ENCODE measurements around the gene APC2. TPM values are rescaled to one million over a fixed set of nuclear protein-coding genes. Genes with fewer than 3 reads are reported as not detected.
"Not testable (repeated sequence)": the region's sequence is repeated elsewhere in the genome, so short reads cannot be mapped to it uniquely, and the experiment has no call there.

Gene APC2
- total RNA-seq, 1 experiment from 2014 or later = 1.1 TPM

GRCh38 chr19:1499231-1499630 lies 49.3 kb downstream of the APC2 start:
- not testable (repeated sequence) for H2AFZ ChIP-seq (ENCODE audit: low read length); H3K9ac ChIP-seq (ENCODE audit: low read length); DNase-seq; H3K79me2 ChIP-seq (ENCODE audit: low read length); H3K9me3 ChIP-seq (ENCODE audit: low read length); H3K4me3 ChIP-seq (ENCODE audit: low read length); H3K36me3 ChIP-seq (ENCODE audit: insufficient read depth, low read length); H3K27me3 ChIP-seq (ENCODE audit: low read length); H3K9me2 ChIP-seq (replicated peaks; ENCODE audit: insufficient read depth, low read length); H3K27ac ChIP-seq (ENCODE audit: low read length); H3K4me2 ChIP-seq (ENCODE audit: low read depth, low read length, poor library complexity, severe bottlenecking); H4K20me1 ChIP-seq (ENCODE audit: insufficient read depth, low read depth, low read length)
- H3K4me1 ChIP-seq (ENCODE audit: low read length) = peaks cover 11% of the 10 kb centered on the region

- Histone ChIP-seq H2AFZ (ENCODE audit: low read length) (no peak overlapping the region), H3K9me3 (ENCODE audit: low read length) (no peaks in the 10 kb centered on the region), H4K20me1 (ENCODE audit: insufficient read depth, low read depth, low read length) (no peaks in the 10 kb centered on the region), H3K4me1 (ENCODE audit: low read length) (peaks cover 11% of the 10 kb centered on the region), H3K79me2 (ENCODE audit: low read length) (no peaks in the 10 kb centered on the region), H3K36me3 (ENCODE audit: insufficient read depth, low read length) (no peaks in the 10 kb centered on the region), H3K27me3 (ENCODE audit: low read length) (no peaks in the 10 kb centered on the region), H3K27ac (ENCODE audit: low read length) (no peak overlapping the region), H3K9me2 (replicated peaks; ENCODE audit: insufficient read depth, low read length) (no peaks in the 10 kb centered on the region), H3K9ac (ENCODE audit: low read length) (no peak overlapping the region), H3K4me3 (ENCODE audit: low read length) (no peak overlapping the region), H3K4me2 (ENCODE audit: low read depth, low read length, poor library complexity, severe bottlenecking) (no peak overlapping the region)
- no peak for DNase-seq
Observed at GRCh38 chr19:1501200-1501595, 51.3 kb downstream of the APC2 start.

- no peak overlapping the region for H3K4me2 ChIP-seq (ENCODE audit: low read depth, low read length, poor library complexity, severe bottlenecking)
- H3K9me3 ChIP-seq (ENCODE audit: low read length) = no peaks in the 10 kb centered on the region
- DNase-seq = no peak
- H3K4me1 ChIP-seq (ENCODE audit: low read length) = peaks cover 11% of the 10 kb centered on the region
- no peak overlapping the region for H3K4me3 ChIP-seq (ENCODE audit: low read length)
- no peak overlapping the region for H3K27ac ChIP-seq (ENCODE audit: low read length)
- no peaks in the 10 kb centered on the region for H3K79me2 ChIP-seq (ENCODE audit: low read length)
- no peaks in the 10 kb centered on the region for H3K36me3 ChIP-seq (ENCODE audit: insufficient read depth, low read length)
- no peak overlapping the region for H3K9ac ChIP-seq (ENCODE audit: low read length)
- H3K27me3 ChIP-seq (ENCODE audit: low read length) = no peaks in the 10 kb centered on the region
- no peaks in the 10 kb centered on the region for H3K9me2 ChIP-seq (replicated peaks; ENCODE audit: insufficient read depth, low read length)
- H4K20me1 ChIP-seq (ENCODE audit: insufficient read depth, low read depth, low read length) = no peaks in the 10 kb centered on the region
- H2AFZ ChIP-seq (ENCODE audit: low read length) = no peak overlapping the region
Observed at GRCh38 chr19:1502433-1503088, 52.6 kb downstream of the APC2 start.

- Histone ChIP-seq H3K9ac (ENCODE audit: low read length) (0 out of 2 replicates have a peak overlapping the region, but pooled peaks have one; percentile 27), H3K27ac (ENCODE audit: low read length) (no peak overlapping the region), H3K4me2 (ENCODE audit: low read depth, low read length, poor library complexity, severe bottlenecking) (no peak overlapping the region), H2AFZ (ENCODE audit: low read length) (peak overlapping the region; percentile 42; the same call in 1 of the 2 replicates), H3K4me1 (ENCODE audit: low read length) (peaks cover 7% of the 10 kb centered on the region), H3K36me3 (ENCODE audit: insufficient read depth, low read length) (no peaks in the 10 kb centered on the region), H3K9me3 (ENCODE audit: low read length) (no peaks in the 10 kb centered on the region), H3K9me2 (replicated peaks; ENCODE audit: insufficient read depth, low read length) (no peaks in the 10 kb centered on the region), H4K20me1 (ENCODE audit: insufficient read depth, low read depth, low read length) (no peaks in the 10 kb centered on the region), H3K79me2 (ENCODE audit: low read length) (no peaks in the 10 kb centered on the region), H3K4me3 (ENCODE audit: low read length) (no peak overlapping the region), H3K27me3 (ENCODE audit: low read length) (no peaks in the 10 kb centered on the region)
- peak; percentile 89 for DNase-seq
Observed at GRCh38 chr19:1503089-1503924, 53.4 kb downstream of the APC2 start.

- H3K4me1 ChIP-seq (ENCODE audit: low read length) = peaks cover 7% of the 10 kb centered on the region
- H3K27ac ChIP-seq (ENCODE audit: low read length) = no peak overlapping the region
- no peak overlapping the region for H2AFZ ChIP-seq (ENCODE audit: low read length)
- H3K9me3 ChIP-seq (ENCODE audit: low read length) = no peaks in the 10 kb centered on the region
- H3K27me3 ChIP-seq (ENCODE audit: low read length) = no peaks in the 10 kb centered on the region
- 0 out of 2 replicates have a peak overlapping the region, but pooled peaks have one; percentile 27 for H3K9ac ChIP-seq (ENCODE audit: low read length)
- no peaks in the 10 kb centered on the region for H3K9me2 ChIP-seq (replicated peaks; ENCODE audit: insufficient read depth, low read length)
- H3K4me3 ChIP-seq (ENCODE audit: low read length) = no peak overlapping the region
- H3K79me2 ChIP-seq (ENCODE audit: low read length) = no peaks in the 10 kb centered on the region
- DNase-seq = no peak
- no peaks in the 10 kb centered on the region for H4K20me1 ChIP-seq (ENCODE audit: insufficient read depth, low read depth, low read length)
- H3K36me3 ChIP-seq (ENCODE audit: insufficient read depth, low read length) = no peaks in the 10 kb centered on the region
- no peak overlapping the region for H3K4me2 ChIP-seq (ENCODE audit: low read depth, low read length, poor library complexity, severe bottlenecking)
Observed at GRCh38 chr19:1503925-1504773, 54.2 kb downstream of the APC2 start.

- Histone ChIP-seq H3K27ac (ENCODE audit: low read length) (no peak overlapping the region), H2AFZ (ENCODE audit: low read length) (no peak overlapping the region), H3K9me3 (ENCODE audit: low read length) (no peaks in the 10 kb centered on the region), H3K36me3 (ENCODE audit: insufficient read depth, low read length) (no peaks in the 10 kb centered on the region), H4K20me1 (ENCODE audit: insufficient read depth, low read depth, low read length) (no peaks in the 10 kb centered on the region), H3K9ac (ENCODE audit: low read length) (no peak overlapping the region), H3K79me2 (ENCODE audit: low read length) (no peaks in the 10 kb centered on the region), H3K4me2 (ENCODE audit: low read depth, low read length, poor library complexity, severe bottlenecking) (no peak overlapping the region), H3K9me2 (replicated peaks; ENCODE audit: insufficient read depth, low read length) (no peaks in the 10 kb centered on the region), H3K27me3 (ENCODE audit: low read length) (no peaks in the 10 kb centered on the region), H3K4me1 (ENCODE audit: low read length) (peaks cover 7% of the 10 kb centered on the region), H3K4me3 (ENCODE audit: low read length) (no peak overlapping the region)
- no peak for DNase-seq
Observed at GRCh38 chr19:1505012-1505411, 55.1 kb downstream of the APC2 start.

GRCh38 chr19:1505991-1506881 lies 56.3 kb downstream of the APC2 start:
- no peak overlapping the region for H3K27ac ChIP-seq (ENCODE audit: low read length)
- DNase-seq = no peak

More at GRCh38 chr19:1505991-1506881, 56.3 kb downstream of the APC2 start:
- no peak overlapping the region for H3K9ac ChIP-seq (ENCODE audit: low read length)
- no peaks in the 10 kb centered on the region for H4K20me1 ChIP-seq (ENCODE audit: insufficient read depth, low read depth, low read length)
- no peak overlapping the region for H3K4me3 ChIP-seq (ENCODE audit: low read length)
- H3K36me3 ChIP-seq (ENCODE audit: insufficient read depth, low read length) = no peaks in the 10 kb centered on the region
- no peaks in the 10 kb centered on the region for H3K9me3 ChIP-seq (ENCODE audit: low read length)
- no peaks in the 10 kb centered on the region for H3K27me3 ChIP-seq (ENCODE audit: low read length)
- H3K9me2 ChIP-seq (replicated peaks; ENCODE audit: insufficient read depth, low read length) = no peaks in the 10 kb centered on the region
- H3K4me1 ChIP-seq (ENCODE audit: low read length) = peaks cover 7% of the 10 kb centered on the region
- H2AFZ ChIP-seq (ENCODE audit: low read length) = no peak overlapping the region
- no peaks in the 10 kb centered on the region for H3K79me2 ChIP-seq (ENCODE audit: low read length)
- H3K4me2 ChIP-seq (ENCODE audit: low read depth, low read length, poor library complexity, severe bottlenecking) = no peak overlapping the region
